ENCODE results near the gene SLC12A8. TPM values are rescaled to one million over a fixed set of nuclear protein-coding genes. Genes with fewer than 3 reads are reported as not detected.

SLC12A8 gene
- total and polyA plus RNA-seq, 2 experiments from 2014 or later, result 6.9 to 15.9 TPM

DNA sequence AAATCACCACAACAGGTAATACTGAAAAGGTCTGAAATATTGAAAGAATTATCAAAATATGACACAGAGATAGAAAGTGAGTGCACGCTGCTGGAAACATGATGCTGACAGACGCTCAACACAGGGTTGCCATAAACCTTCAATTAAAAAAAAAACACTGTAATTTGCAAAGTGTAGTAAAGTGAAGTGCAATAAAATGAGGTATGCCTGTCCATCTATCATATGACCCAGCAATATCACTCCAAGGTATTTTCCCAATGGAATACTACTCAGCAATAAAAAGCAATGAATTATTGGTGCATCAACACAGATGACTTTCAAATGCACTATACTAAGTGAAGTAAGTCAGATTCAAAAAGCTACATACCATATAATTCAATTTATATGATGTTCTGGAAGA lies 47.6 kb upstream of the SLC12A8 start (continued):
- TF ChIP-seq, protein P1, sequence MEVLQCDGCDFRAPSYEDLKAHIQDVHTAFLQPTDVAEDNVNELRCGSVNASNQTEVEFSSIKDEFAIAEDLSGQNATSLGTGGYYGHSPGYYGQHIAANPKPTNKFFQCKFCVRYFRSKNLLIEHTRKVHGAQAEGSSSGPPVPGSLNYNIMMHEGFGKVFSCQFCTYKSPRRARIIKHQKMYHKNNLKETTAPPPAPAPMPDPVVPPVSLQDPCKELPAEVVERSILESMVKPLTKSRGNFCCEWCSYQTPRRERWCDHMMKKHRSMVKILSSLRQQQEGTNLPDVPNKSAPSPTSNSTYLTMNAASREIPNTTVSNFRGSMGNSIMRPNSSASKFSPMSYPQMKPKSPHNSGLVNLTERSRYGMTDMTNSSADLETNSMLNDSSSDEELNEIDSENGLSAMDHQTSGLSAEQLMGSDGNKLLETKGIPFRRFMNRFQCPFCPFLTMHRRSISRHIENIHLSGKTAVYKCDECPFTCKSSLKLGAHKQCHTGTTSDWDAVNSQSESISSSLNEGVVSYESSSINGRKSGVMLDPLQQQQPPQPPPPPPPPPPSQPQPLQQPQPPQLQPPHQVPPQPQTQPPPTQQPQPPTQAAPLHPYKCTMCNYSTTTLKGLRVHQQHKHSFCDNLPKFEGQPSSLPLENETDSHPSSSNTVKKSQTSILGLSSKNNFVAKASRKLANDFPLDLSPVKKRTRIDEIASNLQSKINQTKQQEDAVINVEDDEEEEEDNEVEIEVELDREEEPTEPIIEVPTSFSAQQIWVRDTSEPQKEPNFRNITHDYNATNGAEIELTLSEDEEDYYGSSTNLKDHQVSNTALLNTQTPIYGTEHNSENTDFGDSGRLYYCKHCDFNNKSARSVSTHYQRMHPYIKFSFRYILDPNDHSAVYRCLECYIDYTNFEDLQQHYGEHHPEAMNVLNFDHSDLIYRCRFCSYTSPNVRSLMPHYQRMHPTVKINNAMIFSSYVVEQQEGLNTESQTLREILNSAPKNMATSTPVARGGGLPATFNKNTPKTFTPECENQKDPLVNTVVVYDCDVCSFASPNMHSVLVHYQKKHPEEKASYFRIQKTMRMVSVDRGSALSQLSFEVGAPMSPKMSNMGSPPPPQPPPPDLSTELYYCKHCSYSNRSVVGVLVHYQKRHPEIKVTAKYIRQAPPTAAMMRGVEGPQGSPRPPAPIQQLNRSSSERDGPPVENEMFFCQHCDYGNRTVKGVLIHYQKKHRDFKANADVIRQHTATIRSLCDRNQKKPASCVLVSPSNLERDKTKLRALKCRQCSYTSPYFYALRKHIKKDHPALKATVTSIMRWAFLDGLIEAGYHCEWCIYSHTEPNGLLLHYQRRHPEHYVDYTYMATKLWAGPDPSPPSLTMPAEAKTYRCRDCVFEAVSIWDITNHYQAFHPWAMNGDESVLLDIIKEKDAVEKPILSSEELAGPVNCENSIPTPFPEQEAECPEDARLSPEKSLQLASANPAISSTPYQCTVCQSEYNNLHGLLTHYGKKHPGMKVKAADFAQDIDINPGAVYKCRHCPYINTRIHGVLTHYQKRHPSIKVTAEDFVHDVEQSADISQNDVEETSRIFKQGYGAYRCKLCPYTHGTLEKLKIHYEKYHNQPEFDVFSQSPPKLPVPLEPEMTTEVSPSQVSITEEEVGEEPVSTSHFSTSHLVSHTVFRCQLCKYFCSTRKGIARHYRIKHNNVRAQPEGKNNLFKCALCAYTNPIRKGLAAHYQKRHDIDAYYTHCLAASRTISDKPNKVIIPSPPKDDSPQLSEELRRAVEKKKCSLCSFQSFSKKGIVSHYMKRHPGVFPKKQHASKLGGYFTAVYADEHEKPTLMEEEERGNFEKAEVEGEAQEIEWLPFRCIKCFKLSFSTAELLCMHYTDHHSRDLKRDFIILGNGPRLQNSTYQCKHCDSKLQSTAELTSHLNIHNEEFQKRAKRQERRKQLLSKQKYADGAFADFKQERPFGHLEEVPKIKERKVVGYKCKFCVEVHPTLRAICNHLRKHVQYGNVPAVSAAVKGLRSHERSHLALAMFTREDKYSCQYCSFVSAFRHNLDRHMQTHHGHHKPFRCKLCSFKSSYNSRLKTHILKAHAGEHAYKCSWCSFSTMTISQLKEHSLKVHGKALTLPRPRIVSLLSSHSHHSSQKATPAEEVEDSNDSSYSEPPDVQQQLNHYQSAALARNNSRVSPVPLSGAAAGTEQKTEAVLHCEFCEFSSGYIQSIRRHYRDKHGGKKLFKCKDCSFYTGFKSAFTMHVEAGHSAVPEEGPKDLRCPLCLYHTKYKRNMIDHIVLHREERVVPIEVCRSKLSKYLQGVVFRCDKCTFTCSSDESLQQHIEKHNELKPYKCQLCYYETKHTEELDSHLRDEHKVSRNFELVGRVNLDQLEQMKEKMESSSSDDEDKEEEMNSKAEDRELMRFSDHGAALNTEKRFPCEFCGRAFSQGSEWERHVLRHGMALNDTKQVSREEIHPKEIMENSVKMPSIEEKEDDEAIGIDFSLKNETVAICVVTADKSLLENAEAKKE (CRISPR knock-in tag; IDR thresholded peaks at IDR 0.05), result no peak
- TF ChIP-seq, protein P2, sequence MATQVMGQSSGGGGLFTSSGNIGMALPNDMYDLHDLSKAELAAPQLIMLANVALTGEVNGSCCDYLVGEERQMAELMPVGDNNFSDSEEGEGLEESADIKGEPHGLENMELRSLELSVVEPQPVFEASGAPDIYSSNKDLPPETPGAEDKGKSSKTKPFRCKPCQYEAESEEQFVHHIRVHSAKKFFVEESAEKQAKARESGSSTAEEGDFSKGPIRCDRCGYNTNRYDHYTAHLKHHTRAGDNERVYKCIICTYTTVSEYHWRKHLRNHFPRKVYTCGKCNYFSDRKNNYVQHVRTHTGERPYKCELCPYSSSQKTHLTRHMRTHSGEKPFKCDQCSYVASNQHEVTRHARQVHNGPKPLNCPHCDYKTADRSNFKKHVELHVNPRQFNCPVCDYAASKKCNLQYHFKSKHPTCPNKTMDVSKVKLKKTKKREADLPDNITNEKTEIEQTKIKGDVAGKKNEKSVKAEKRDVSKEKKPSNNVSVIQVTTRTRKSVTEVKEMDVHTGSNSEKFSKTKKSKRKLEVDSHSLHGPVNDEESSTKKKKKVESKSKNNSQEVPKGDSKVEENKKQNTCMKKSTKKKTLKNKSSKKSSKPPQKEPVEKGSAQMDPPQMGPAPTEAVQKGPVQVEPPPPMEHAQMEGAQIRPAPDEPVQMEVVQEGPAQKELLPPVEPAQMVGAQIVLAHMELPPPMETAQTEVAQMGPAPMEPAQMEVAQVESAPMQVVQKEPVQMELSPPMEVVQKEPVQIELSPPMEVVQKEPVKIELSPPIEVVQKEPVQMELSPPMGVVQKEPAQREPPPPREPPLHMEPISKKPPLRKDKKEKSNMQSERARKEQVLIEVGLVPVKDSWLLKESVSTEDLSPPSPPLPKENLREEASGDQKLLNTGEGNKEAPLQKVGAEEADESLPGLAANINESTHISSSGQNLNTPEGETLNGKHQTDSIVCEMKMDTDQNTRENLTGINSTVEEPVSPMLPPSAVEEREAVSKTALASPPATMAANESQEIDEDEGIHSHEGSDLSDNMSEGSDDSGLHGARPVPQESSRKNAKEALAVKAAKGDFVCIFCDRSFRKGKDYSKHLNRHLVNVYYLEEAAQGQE (IDR thresholded peaks at IDR 0.05; ENCODE audit: unreplicated experiment), result no peak
- TF ChIP-seq CREB1 (CRISPR knock-in tag; IDR thresholded peaks at IDR 0.05; ENCODE audit: low read depth) (no peak), NANOG (IDR thresholded peaks at IDR 0.05; ENCODE audit: borderline replicate concordance) (no peak), ZNF331 (CRISPR knock-in tag; IDR thresholded peaks at IDR 0.05; ENCODE audit: low read depth) (no peak)

DNA sequence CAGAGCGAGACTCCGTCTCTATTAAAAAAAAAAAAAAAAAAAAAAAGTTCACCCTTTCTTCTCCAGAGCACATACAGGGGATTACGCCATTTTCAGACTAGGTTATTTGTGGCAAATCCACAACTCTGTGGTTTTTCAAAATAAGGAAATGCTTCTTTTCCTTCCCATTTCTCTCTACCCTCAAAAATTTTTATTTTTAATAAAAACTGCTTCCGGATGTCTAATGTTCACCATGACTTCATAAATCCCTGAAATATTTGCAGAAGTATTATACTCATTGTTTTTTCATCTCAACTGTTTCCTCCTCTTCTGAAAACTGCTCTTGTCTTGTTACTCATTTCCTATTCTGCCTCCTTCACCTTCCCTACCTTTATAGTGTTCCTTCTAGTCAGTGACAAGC lies 45.0 kb upstream of the SLC12A8 start:
- peaks cover 10% of the 10 kb centered on the region; the same call in 1 of the 2 replicates for H3K4me1 ChIP-seq (ENCODE audit: insufficient read depth)
- Mint-ChIP-seq H3K27ac (no peak overlapping the region), H3K27me3 (ENCODE audit: insufficient read depth, low read depth, poor library complexity) (no peaks in the 10 kb centered on the region), H3K9me3 (peaks cover 10% of the 10 kb centered on the region; the same call in 2 of the 3 replicates), H3K4me1 (peaks cover 8% of the 10 kb centered on the region), H3K4me3 (no peak overlapping the region), H3K36me3 (ENCODE audit: low read depth) (peaks cover 14% of the 10 kb centered on the region; the same call in 2 of the 3 replicates)
- H3K79me2 ChIP-seq (replicated peaks; ENCODE audit: insufficient read depth), result no peaks in the 10 kb centered on the region
- no peak for DNase-seq (ENCODE audit: low spot score)
- no peak overlapping the region for H2AFZ ChIP-seq
- H3K4me2 ChIP-seq, result no peak overlapping the region
- no peak overlapping the region for H3K4me3 ChIP-seq
- H3K9me2 ChIP-seq (ENCODE audit: insufficient read depth), result no peaks in the 10 kb centered on the region
- H4K20me1 ChIP-seq (replicated peaks; ENCODE audit: insufficient read depth), result no peaks in the 10 kb centered on the region
- no peaks in the 10 kb centered on the region for H3K36me3 ChIP-seq (ENCODE audit: insufficient read depth)
- no peak for ATAC-seq
- H3K27ac ChIP-seq (ENCODE audit: low read depth), result no peak overlapping the region
- no peaks in the 10 kb centered on the region for H3K27me3 ChIP-seq (ENCODE audit: insufficient read depth)
- no peaks in the 10 kb centered on the region for H3F3A ChIP-seq (replicated peaks; ENCODE audit: low read depth)
- TF ChIP-seq EZH2phosphoT487 (IDR thresholded peaks at IDR 0.05; ENCODE audit: unreplicated experiment) (no peak), EZH2 (IDR thresholded peaks at IDR 0.05; ENCODE audit: low read depth, unreplicated experiment) (no peak), STAT1 (IDR thresholded peaks at IDR 0.05; ENCODE audit: unreplicated experiment) (no peak), POLR2AphosphoS5 (IDR thresholded peaks at IDR 0.05; ENCODE audit: low read depth) (no peak), NANOG (IDR thresholded peaks at IDR 0.05; ENCODE audit: borderline replicate concordance) (no peak), ZNF114 (CRISPR knock-in tag; IDR thresholded peaks at IDR 0.05) (no peak), CREB1 (CRISPR knock-in tag; IDR thresholded peaks at IDR 0.05; ENCODE audit: low read depth) (no peak), JUNB (IDR thresholded peaks at IDR 0.05; ENCODE audit: unreplicated experiment) (no peak), ZNF331 (CRISPR knock-in tag; IDR thresholded peaks at IDR 0.05; ENCODE audit: low read depth) (no peak)
- TF ChIP-seq, protein P3, sequence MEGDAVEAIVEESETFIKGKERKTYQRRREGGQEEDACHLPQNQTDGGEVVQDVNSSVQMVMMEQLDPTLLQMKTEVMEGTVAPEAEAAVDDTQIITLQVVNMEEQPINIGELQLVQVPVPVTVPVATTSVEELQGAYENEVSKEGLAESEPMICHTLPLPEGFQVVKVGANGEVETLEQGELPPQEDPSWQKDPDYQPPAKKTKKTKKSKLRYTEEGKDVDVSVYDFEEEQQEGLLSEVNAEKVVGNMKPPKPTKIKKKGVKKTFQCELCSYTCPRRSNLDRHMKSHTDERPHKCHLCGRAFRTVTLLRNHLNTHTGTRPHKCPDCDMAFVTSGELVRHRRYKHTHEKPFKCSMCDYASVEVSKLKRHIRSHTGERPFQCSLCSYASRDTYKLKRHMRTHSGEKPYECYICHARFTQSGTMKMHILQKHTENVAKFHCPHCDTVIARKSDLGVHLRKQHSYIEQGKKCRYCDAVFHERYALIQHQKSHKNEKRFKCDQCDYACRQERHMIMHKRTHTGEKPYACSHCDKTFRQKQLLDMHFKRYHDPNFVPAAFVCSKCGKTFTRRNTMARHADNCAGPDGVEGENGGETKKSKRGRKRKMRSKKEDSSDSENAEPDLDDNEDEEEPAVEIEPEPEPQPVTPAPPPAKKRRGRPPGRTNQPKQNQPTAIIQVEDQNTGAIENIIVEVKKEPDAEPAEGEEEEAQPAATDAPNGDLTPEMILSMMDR (conservative IDR thresholded peaks at IDR 0.05; ENCODE audit: low read depth in 2 of 2), result no peak
